Caco-2 (cell line): ENCODE data around the gene FASTKD2. TPM values are rescaled to one million over a fixed set of nuclear protein-coding genes. Genes with fewer than 3 reads are reported as not detected.

Experiments
- Bru-seq: library from RNA; stranded (reverse); fragments of 400-500 nt; gene quantifications from one replicate; lab custom pipeline; 2021; lab: Mats Ljungman, UMichigan
- BruChase-seq, 2 experiments: library from RNA; stranded (reverse); fragments of 400-500 nt; gene quantifications; one replicate each; lab custom pipeline; 2021; lab: Mats Ljungman, UMichigan
- BruUV-seq: library from RNA; stranded (reverse); fragments of 400-500 nt; replicated peaks from 2 replicates; lab custom pipeline; 2021; lab: Mats Ljungman, UMichigan
- CTCF ChIA-PET: fragments of 300-600 bp; sonication (Branson Sonifier 250); formaldehyde crosslinking; loops from one replicate; lab custom pipeline; 2022; ENCODE audit warnings: antibody characterized with exemption; lab: Charles Lee
- POLR2A ChIA-PET: fragments of 300-600 bp; sonication (Branson Sonifier 250); formaldehyde crosslinking; loops from one replicate; lab custom pipeline; 2022; ENCODE audit warnings: antibody characterized with exemption; lab: Charles Lee
- DNase-seq, 2 experiments: peaks; one replicate each; pipeline versions ENCODE4 v3.0.0 to v3.0.0-alpha.2; 2020 to 2022
- H3K27me3 ChIP-seq: replicated peaks from 2 replicates; pipeline ENCODE4 v1.6.0; 2011; ENCODE audit warnings: low read length; ENCODE audit not compliant: control insufficient read depth, insufficient read depth
- H3K36me3 ChIP-seq: 2 replicates; pipeline ENCODE4 v1.5.1; 2011; ENCODE audit warnings: low read length; ENCODE audit not compliant: control insufficient read depth, insufficient read depth
- H3K4me1 ChIP-seq: fragments of 250-450 bp; sonication (Bioruptor Pico); 2 replicates; pipeline ENCODE4 v1.5.1; 2020; ENCODE audit warnings: mild to moderate bottlenecking
- H3K4me3 ChIP-seq: 2 replicates; pipeline ENCODE4 v1.5.1; 2011; ENCODE audit warnings: low read depth, mild to moderate bottlenecking, control low read depth, low read length
- H3K9me3 ChIP-seq: fragments of 250-450 bp; sonication (Bioruptor Pico); 2 replicates; pipeline ENCODE4 v1.5.1; 2020; ENCODE audit warnings: mild to moderate bottlenecking, moderate library complexity
- H3K27ac Mint-ChIP-seq: one replicate; pipeline ENCODE4 v1.8.0; 2022; ENCODE audit warnings: mixed read lengths; ENCODE audit not compliant: unreplicated experiment
- H3K27me3 Mint-ChIP-seq: one replicate; pipeline ENCODE4 v1.8.0; 2022; ENCODE audit warnings: mixed read lengths; ENCODE audit not compliant: insufficient read depth, unreplicated experiment
- H3K36me3 Mint-ChIP-seq: one replicate; pipeline ENCODE4 v1.8.0; 2022; ENCODE audit warnings: mild to moderate bottlenecking, mixed read lengths; ENCODE audit not compliant: insufficient read depth, unreplicated experiment
- H3K4me1 Mint-ChIP-seq: one replicate; pipeline ENCODE4 v1.8.0; 2022; ENCODE audit warnings: low read depth, mixed read lengths; ENCODE audit not compliant: unreplicated experiment
- H3K4me3 Mint-ChIP-seq: one replicate; pipeline ENCODE4 v1.8.0; 2022; ENCODE audit warnings: mild to moderate bottlenecking, moderate library complexity, mixed read lengths; ENCODE audit not compliant: unreplicated experiment
- H3K9me3 Mint-ChIP-seq: one replicate; pipeline ENCODE4 v1.8.0; 2022; ENCODE audit warnings: mixed read lengths; ENCODE audit not compliant: unreplicated experiment
- CTCF ChIP-seq, 2 experiments: fragments of 200-600 bp in 1 of 2; IDR thresholded peaks; 1 replicate in 1 of 2; 2 replicates in 1 of 2; pipeline versions ENCODE4 v1.5.1 to v1.8.0; 2011 to 2022; ENCODE audit warnings: antibody characterized with exemption in 1 of 2, control low read depth in 1 of 2, inconsistent platforms in 1 of 2, low read depth in 1 of 2, low read length in 1 of 2, mild to moderate bottlenecking in 1 of 2, moderate library complexity in 1 of 2; ENCODE audit not compliant: insufficient read depth in 1 of 2, severe bottlenecking in 1 of 2, unreplicated experiment in 1 of 2
- intact Hi-C: fragments of 100-400 bp; cut with micrococcal nuclease; formaldehyde crosslinking; loops from one replicate; pipeline ENCODE4 v1.10.0; 2022; ENCODE audit not compliant: unreplicated experiment
- long read RNA-seq: library from polyadenylated mRNA; stranded (forward); transcript quantifications from one replicate; pipeline ENCODE4 v2.0.0, GENCODE V29; 2022
- total RNA-seq: library from RNA; stranded (reverse); gene quantifications from 2 replicates; pipeline ENCODE4 v1.2.3, GENCODE V29; 2022

The FASTKD2 gene
- total RNA-seq (29.8 and 30.3 TPM in 2 replicates), Bru-seq, nascent RNA (percentile 93 among the genes with signal in this experiment), BruChase-seq, experiment 1, labeled RNA remaining after a 2-hour chase (percentile 92 among the genes with signal in this experiment), BruChase-seq, experiment 2, labeled RNA remaining after a 6-hour chase (percentile 88 among the genes with signal in this experiment)
- long read RNA-seq, transcript FASTKD2-202 (12 exons, 2,586 nt), result minor isoform, 42 of 102 reads
- long read RNA-seq, transcript FASTKD2-201 (12 exons, 3,188 nt), result major isoform, 49 of 102 reads
- long read RNA-seq, partial matches to known transcripts, result 6 of 102 reads
- long read RNA-seq, other reads (novel, unspliced or antisense), result 2 of 102 reads

- POLR2A ChIA-PET, result interaction anchor here (0.6 to 1.0 kb wide), 3 partner anchors 10 to 109 kb away, joined by 3 read pairs; no protein-coding TSS in a partner anchor
- CTCF ChIA-PET, result no interaction called here
Observed at GRCh38 chr2:206765242-206766056, at the start of gene FASTKD2, which contains the start of gene MDH1B. Gene FASTKD2 (plus strand): TSS chr2:206765606. CDS start chr2:206766694, 1,088 bp downstream. Gene MDH1B (minus strand): TSS chr2:206765328. CDS start chr2:206765271, 57 bp downstream.

GRCh38 chr2:206716623-206717022 lies 48.8 kb upstream of the FASTKD2 start:
- Histone ChIP-seq H3K4me3 (no peak overlapping the region), H3K36me3 (no peaks in the 10 kb centered on the region), H3K9me3 (no peaks in the 10 kb centered on the region), H3K4me1 (no peaks in the 10 kb centered on the region), H3K27me3 (no peaks in the 10 kb centered on the region; the same call in 1 of the 2 replicates)
- Mint-ChIP-seq H3K4me3 (no peak overlapping the region), H3K27ac (no peak overlapping the region), H3K27me3 (peaks cover 22% of the 10 kb centered on the region), H3K4me1 (no peaks in the 10 kb centered on the region), H3K9me3 (no peaks in the 10 kb centered on the region), H3K36me3 (no peaks in the 10 kb centered on the region)
- intact Hi-C loops, result no loop called here
- TF ChIP-seq CTCF (IDR thresholded peaks at IDR 0.05; ENCODE audit: insufficient read depth in 1 of 2, low read depth in 1 of 2, low read length in 1 of 2, severe bottlenecking in 1 of 2, unreplicated experiment in 1 of 2), result no peak
- DNase-seq, result no peak
- BruUV-seq, result no TSS peak
- ChIA-PET CTCF (no interaction called here), POLR2A (no interaction called here)

More at GRCh38 chr2:206765242-206766056, at the start of gene FASTKD2, which contains the start of gene MDH1B:
- Histone ChIP-seq H3K4me3 (peak within 1 kb of the TSS; percentile 66), H3K9me3 (no peaks in the 10 kb centered on the region), H3K27me3 (no peaks in the 10 kb centered on the region), H3K4me1 (no peaks in the 10 kb centered on the region), H3K36me3 (no peaks in the 10 kb centered on the region; the same call in 1 of the 2 replicates)
- Mint-ChIP-seq H3K4me3 (peak within 1 kb of the TSS; percentile 82), H3K9me3 (no peaks in the 10 kb centered on the region), H3K27me3 (peaks cover 3% of the 10 kb centered on the region), H3K27ac (peak within 1 kb of the TSS; percentile 93), H3K36me3 (peaks cover 8% of the 10 kb centered on the region), H3K4me1 (peaks cover 8% of the 10 kb centered on the region)
- TF ChIP-seq CTCF (IDR thresholded peaks at IDR 0.05; ENCODE audit: insufficient read depth in 1 of 2, low read depth in 1 of 2, low read length in 1 of 2, severe bottlenecking in 1 of 2, unreplicated experiment in 1 of 2), result no peak
- intact Hi-C loops, result loop anchor here (1.0 to 10.0 kb wide), 2 partner anchors 18 to 361 kb away; no protein-coding TSS in a partner anchor
- peak; percentile 86 to 88 for DNase-seq
- TSS peak; percentile 47 for BruUV-seq

GRCh38 chr2:206718296-206718695 lies 47.1 kb upstream of the FASTKD2 start, which contains the start of gene DYTN:
Gene DYTN (minus strand): TSS chr2:206718396. CDS start chr2:206718279, 117 bp downstream.
- Mint-ChIP-seq H3K27me3 (peaks cover 20% of the 10 kb centered on the region), H3K9me3 (no peaks in the 10 kb centered on the region), H3K4me1 (no peaks in the 10 kb centered on the region), H3K4me3 (no peak within 1 kb of the TSS), H3K27ac (no peak within 1 kb of the TSS), H3K36me3 (no peaks in the 10 kb centered on the region)
- ChIA-PET POLR2A (no interaction called here), CTCF (no interaction called here)
- no TSS peak for BruUV-seq
- Histone ChIP-seq H3K9me3 (no peaks in the 10 kb centered on the region), H3K36me3 (no peaks in the 10 kb centered on the region), H3K4me3 (no peak within 1 kb of the TSS), H3K4me1 (no peaks in the 10 kb centered on the region), H3K27me3 (no peaks in the 10 kb centered on the region; the same call in 1 of the 2 replicates)
- no peak for DNase-seq
- TF ChIP-seq CTCF (IDR thresholded peaks at IDR 0.05; ENCODE audit: insufficient read depth in 1 of 2, low read depth in 1 of 2, low read length in 1 of 2, severe bottlenecking in 1 of 2, unreplicated experiment in 1 of 2), result no peak
- intact Hi-C loops, result no loop called here
